Activated naive CD8-positive, alpha-beta T cell treated with anti-CD3 and anti-CD28 coated beads, Interleukin-2, amount 10 ng/mL, durations not matched to agents 7 days and 5 days (primary cell): ENCODE results near the gene P3H2. TPM values are rescaled to one million over a fixed set of nuclear protein-coding genes. Genes with fewer than 3 reads are reported as not detected.

ENCODE experiments used
- ATAC-seq: fragments of 150-1000 bp; cut with Tn5 transposase; one replicate; pipeline ENCODE4 v1.10.0; 2021; ENCODE audit warnings: low read depth, moderate library complexity
- POLR2A ChIA-PET: fragments of 350-600 bp; sonication (Branson Sonifier 250); formaldehyde crosslinking; loops from one replicate; lab custom pipeline; 2021; ENCODE audit warnings: antibody characterized with exemption; lab: Charles Lee
- DNase-seq: peaks from one replicate; pipeline ENCODE4 v3.0.0; 2021
- H3K27ac Mint-ChIP-seq: one replicate; pipeline ENCODE4 v1.8.0; 2022; ENCODE audit warnings: mild to moderate bottlenecking, mixed read lengths
- H3K27me3 Mint-ChIP-seq: one replicate; pipeline ENCODE4 v1.8.0; 2022; ENCODE audit warnings: mild to moderate bottlenecking, moderate library complexity, mixed read lengths
- H3K36me3 Mint-ChIP-seq: one replicate; pipeline ENCODE4 v1.8.0; 2021; ENCODE audit warnings: mild to moderate bottlenecking, mixed read lengths
- H3K4me1 Mint-ChIP-seq: one replicate; pipeline ENCODE4 v1.8.0; 2021; ENCODE audit warnings: mixed read lengths
- H3K4me3 Mint-ChIP-seq: one replicate; pipeline ENCODE4 v1.8.0; 2022; ENCODE audit warnings: mild to moderate bottlenecking, moderate library complexity, mixed read lengths
- H3K9me3 Mint-ChIP-seq: one replicate; pipeline ENCODE4 v1.8.0; 2021; ENCODE audit warnings: mixed read lengths
- total RNA-seq, 2 experiments: library from RNA; stranded (reverse); gene quantifications; one replicate each; pipeline ENCODE4 v1.2.3, GENCODE V29; 2021

Gene P3H2
- total RNA-seq, 2 experiments from 2014 or later = not detected

DNA sequence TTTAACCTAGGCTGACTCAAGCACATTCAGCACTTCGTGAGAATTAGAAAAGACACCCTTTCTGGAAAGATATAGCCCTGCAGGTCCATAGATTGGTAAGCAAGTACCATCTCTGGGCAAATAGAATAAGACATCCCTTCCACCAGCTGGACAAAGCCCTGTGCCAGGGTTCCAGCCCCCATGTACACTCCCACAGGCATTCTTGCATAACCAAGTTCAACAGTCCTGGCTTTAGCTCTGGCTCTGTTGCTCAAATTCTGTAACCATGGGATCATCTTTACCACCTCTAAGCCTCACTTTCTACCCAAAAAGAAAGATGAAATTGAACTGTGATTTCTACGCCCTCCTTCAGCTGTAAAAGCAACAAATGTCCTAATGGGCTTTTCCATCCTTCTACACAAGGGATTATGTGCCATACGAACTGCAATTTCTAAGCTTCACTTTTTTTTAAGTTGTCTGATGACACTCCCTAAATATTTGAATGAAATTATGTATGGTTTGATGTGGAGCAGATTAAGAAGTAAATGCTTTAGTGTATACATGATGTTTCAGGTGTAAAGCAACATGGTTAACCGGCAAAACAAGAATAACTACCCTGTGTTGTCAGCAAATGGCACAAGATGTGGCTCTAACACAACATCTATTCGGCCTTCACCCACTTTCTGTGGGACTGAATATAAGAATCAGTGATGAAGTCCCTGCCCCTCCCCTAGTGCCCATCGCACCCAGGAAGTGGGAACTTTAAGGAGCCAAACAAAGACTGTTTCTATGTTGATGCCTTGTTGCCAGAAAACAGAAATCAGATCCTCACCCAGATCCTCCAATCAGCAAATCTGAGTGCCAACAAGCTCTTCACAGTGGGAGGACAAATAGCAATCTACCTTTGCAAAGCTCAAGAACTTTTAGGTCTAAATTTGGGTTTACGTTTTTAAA lies 165.7 kb downstream of the P3H2 start:
- DNase-seq (no peak), ATAC-seq (no peak)
- H3K36me3 Mint-ChIP-seq = no peaks in the 10 kb centered on the region
- H3K4me3 Mint-ChIP-seq = no peak overlapping the region
- H3K9me3 Mint-ChIP-seq = no peaks in the 10 kb centered on the region
- POLR2A ChIA-PET = no interaction called here
- peaks cover 18% of the 10 kb centered on the region for H3K27me3 Mint-ChIP-seq
- no peak overlapping the region for H3K27ac Mint-ChIP-seq
- H3K4me1 Mint-ChIP-seq = peaks cover 2% of the 10 kb centered on the region

- Mint-ChIP-seq H3K4me3 (no peak overlapping the region), H3K27me3 (peaks cover 15% of the 10 kb centered on the region), H3K4me1 (peaks cover 2% of the 10 kb centered on the region), H3K9me3 (no peaks in the 10 kb centered on the region), H3K36me3 (no peaks in the 10 kb centered on the region), H3K27ac (no peak overlapping the region)
- no peak for ATAC-seq
- POLR2A ChIA-PET = no interaction called here
- no peak for DNase-seq
Measured at GRCh38 chr3:189953551-189953950, 167.1 kb downstream of the P3H2 start.

GRCh38 chr3:189952272-189952671 lies 168.4 kb downstream of the P3H2 start:
- POLR2A ChIA-PET = no interaction called here
- peaks cover 4% of the 10 kb centered on the region for H3K4me1 Mint-ChIP-seq
- DNase-seq = no peak
- H3K9me3 Mint-ChIP-seq = no peaks in the 10 kb centered on the region
- no peaks in the 10 kb centered on the region for H3K36me3 Mint-ChIP-seq
- ATAC-seq = no peak
- no peak overlapping the region for H3K27ac Mint-ChIP-seq
- H3K4me3 Mint-ChIP-seq = no peak overlapping the region
- peaks cover 15% of the 10 kb centered on the region for H3K27me3 Mint-ChIP-seq

DNA sequence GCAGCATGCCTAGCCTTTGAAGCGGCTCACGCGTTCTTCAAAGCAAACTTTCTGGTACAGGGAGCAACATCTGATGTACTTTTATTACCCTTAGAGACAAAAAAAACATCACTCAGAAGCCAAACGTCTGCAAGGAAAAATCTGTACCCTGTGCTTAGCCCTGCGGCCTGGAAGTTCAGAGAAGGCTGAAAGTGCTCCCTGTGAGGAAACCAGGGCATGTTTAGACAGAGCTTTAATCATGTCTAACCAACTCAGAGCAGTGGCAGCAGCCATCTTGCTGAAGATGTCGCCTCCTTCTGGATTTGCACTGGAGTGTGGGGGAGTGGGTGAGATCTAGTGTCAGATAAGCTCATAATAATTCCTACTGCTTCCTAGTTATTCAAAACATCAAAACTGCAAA lies 170.4 kb downstream of the P3H2 start:
- peaks cover 3% of the 10 kb centered on the region for H3K4me1 Mint-ChIP-seq
- H3K36me3 Mint-ChIP-seq = no peaks in the 10 kb centered on the region
- H3K9me3 Mint-ChIP-seq = no peaks in the 10 kb centered on the region
- ATAC-seq (no peak), DNase-seq (no peak)
- POLR2A ChIA-PET = no interaction called here
- peaks cover 15% of the 10 kb centered on the region for H3K27me3 Mint-ChIP-seq
- no peak overlapping the region for H3K4me3 Mint-ChIP-seq
- no peak overlapping the region for H3K27ac Mint-ChIP-seq

- POLR2A ChIA-PET = no interaction called here
- H3K4me1 Mint-ChIP-seq = peaks cover 3% of the 10 kb centered on the region
- H3K4me3 Mint-ChIP-seq = no peak overlapping the region
- ATAC-seq = no peak
- H3K27ac Mint-ChIP-seq = no peak overlapping the region
- H3K9me3 Mint-ChIP-seq = no peaks in the 10 kb centered on the region
- H3K27me3 Mint-ChIP-seq = peaks cover 11% of the 10 kb centered on the region
- no peaks in the 10 kb centered on the region for H3K36me3 Mint-ChIP-seq
- DNase-seq = no peak
Measured at GRCh38 chr3:189949580-189949979, 171.1 kb downstream of the P3H2 start.

GRCh38 chr3:189948724-189949045 lies 172.0 kb downstream of the P3H2 start:
- Mint-ChIP-seq H3K4me3 (no peak overlapping the region), H3K9me3 (no peaks in the 10 kb centered on the region), H3K4me1 (peaks cover 3% of the 10 kb centered on the region), H3K36me3 (no peaks in the 10 kb centered on the region), H3K27me3 (peaks cover 9% of the 10 kb centered on the region), H3K27ac (no peak overlapping the region)
- ATAC-seq = no peak
- no peak for DNase-seq
- POLR2A ChIA-PET = no interaction called here

- DNase-seq (no peak), ATAC-seq (no peak)
- no peak overlapping the region for H3K27ac Mint-ChIP-seq
- H3K27me3 Mint-ChIP-seq = peaks cover 7% of the 10 kb centered on the region
- peak overlapping the region; percentile 1 for H3K4me3 Mint-ChIP-seq
- no peaks in the 10 kb centered on the region for H3K36me3 Mint-ChIP-seq
- H3K9me3 Mint-ChIP-seq = no peaks in the 10 kb centered on the region
- peaks cover 3% of the 10 kb centered on the region for H3K4me1 Mint-ChIP-seq
- POLR2A ChIA-PET = no interaction called here
Measured at GRCh38 chr3:189947948-189948723, 172.6 kb downstream of the P3H2 start.

GRCh38 chr3:189947068-189947467 lies 173.6 kb downstream of the P3H2 start:
- Mint-ChIP-seq H3K36me3 (no peaks in the 10 kb centered on the region), H3K4me3 (no peak overlapping the region), H3K4me1 (peaks cover 3% of the 10 kb centered on the region), H3K27ac (no peak overlapping the region), H3K9me3 (no peaks in the 10 kb centered on the region), H3K27me3 (peaks cover 4% of the 10 kb centered on the region)
- DNase-seq (no peak), ATAC-seq (no peak)
- POLR2A ChIA-PET = no interaction called here

GRCh38 chr3:189945935-189946709 lies 174.6 kb downstream of the P3H2 start:
- no peak for DNase-seq
- H3K36me3 Mint-ChIP-seq = no peaks in the 10 kb centered on the region
- H3K9me3 Mint-ChIP-seq = no peaks in the 10 kb centered on the region
- no peak overlapping the region for H3K27ac Mint-ChIP-seq
- no peaks in the 10 kb centered on the region for H3K27me3 Mint-ChIP-seq
- no peak overlapping the region for H3K4me3 Mint-ChIP-seq
- peaks cover 3% of the 10 kb centered on the region for H3K4me1 Mint-ChIP-seq
- no peak for ATAC-seq
- POLR2A ChIA-PET = no interaction called here

DNA sequence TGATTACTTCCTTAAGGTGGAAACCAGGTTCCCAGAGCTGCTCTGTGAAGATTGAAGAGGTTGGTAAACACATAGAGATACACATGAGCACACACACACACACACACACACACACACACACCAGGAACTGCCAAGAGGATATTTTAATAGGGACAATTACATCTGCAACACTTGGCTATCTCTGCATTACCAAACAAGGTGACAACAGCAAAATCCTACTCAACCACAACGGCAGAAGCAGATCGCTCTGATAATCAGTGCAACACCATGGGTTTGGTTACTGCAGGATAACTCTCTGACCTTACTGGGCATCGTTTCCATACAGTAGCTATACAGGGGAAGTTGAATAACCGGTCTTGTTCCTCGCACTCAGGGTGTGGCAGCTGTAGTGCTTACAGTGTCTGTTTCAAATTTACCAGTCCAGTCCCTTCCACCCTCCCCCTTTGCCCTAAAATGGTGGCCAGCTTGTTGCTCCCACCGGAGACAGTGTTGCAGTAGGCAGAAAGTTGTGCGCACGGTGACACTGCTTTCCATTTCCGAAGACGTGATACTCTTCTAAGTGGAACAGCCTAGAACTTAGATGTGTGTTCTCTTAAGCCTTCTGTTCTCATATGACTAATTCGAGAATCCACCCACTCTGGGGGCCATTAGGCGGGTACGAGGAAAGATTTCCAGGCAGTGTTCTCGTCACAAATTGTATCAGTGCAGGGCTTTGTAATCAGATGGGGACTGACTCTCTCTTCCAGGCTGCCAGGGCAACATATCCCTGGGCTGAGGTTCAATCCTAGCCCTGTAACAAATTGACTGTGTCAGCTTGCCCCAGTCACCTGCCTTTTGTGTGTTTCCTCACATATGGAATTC lies 176.2 kb downstream of the P3H2 start:
- POLR2A ChIA-PET = no interaction called here
- no peak for ATAC-seq
- Mint-ChIP-seq H3K4me3 (no peak overlapping the region), H3K27me3 (no peaks in the 10 kb centered on the region), H3K27ac (no peak overlapping the region), H3K9me3 (no peaks in the 10 kb centered on the region), H3K4me1 (peaks cover 3% of the 10 kb centered on the region), H3K36me3 (no peaks in the 10 kb centered on the region)
- DNase-seq = no peak

DNA sequence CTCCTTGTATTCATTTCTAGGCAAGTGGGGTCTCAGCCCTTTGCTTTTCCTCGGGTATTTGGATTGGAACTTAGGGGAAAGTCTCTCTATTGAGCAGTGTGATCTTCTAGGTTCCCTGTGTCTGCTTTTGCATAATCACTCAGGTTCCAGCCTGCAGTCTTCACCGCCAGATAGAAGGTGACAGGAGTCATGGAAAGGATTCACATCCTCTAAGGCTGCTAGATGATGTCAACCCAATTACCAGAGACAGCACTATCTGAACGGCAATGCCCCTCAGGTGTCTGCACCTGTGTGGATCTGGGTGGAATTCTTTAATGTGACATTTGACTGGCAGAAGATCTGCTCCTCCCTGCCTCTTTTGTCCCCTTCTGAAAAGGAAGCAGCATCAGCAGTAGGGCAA lies 177.7 kb downstream of the P3H2 start:
- no peak for DNase-seq
- H3K4me1 Mint-ChIP-seq = no peaks in the 10 kb centered on the region
- H3K27me3 Mint-ChIP-seq = no peaks in the 10 kb centered on the region
- no peak for ATAC-seq
- no peaks in the 10 kb centered on the region for H3K36me3 Mint-ChIP-seq
- no peak overlapping the region for H3K4me3 Mint-ChIP-seq
- POLR2A ChIA-PET = no interaction called here
- H3K9me3 Mint-ChIP-seq = no peaks in the 10 kb centered on the region
- H3K27ac Mint-ChIP-seq = no peak overlapping the region

- DNase-seq (no peak), ATAC-seq (no peak)
- H3K4me1 Mint-ChIP-seq = no peaks in the 10 kb centered on the region
- H3K36me3 Mint-ChIP-seq = no peaks in the 10 kb centered on the region
- H3K27ac Mint-ChIP-seq = no peak overlapping the region
- no peaks in the 10 kb centered on the region for H3K27me3 Mint-ChIP-seq
- no peaks in the 10 kb centered on the region for H3K9me3 Mint-ChIP-seq
- POLR2A ChIA-PET = no interaction called here
- no peak overlapping the region for H3K4me3 Mint-ChIP-seq
Measured at GRCh38 chr3:189941679-189942078, 179.0 kb downstream of the P3H2 start.

DNA sequence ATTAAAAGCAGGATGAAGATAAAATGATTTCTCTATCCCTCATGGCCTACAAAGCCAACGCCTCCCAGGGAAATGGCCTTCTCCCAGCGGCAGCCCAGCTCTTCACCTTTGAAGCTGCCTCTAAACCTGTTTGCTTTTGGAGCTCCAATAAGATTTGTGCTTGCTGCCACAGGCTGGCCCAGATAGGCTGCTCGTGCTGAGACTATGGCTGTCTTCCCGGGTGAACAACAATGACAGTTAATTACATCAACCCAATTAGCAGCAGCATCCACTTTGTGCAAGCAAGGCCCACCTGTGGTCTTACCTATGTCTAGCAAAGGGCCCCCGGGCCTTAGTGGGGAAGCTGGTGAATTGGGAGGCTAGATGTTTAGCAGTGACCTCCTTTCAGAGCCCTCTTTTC lies 179.6 kb downstream of the P3H2 start:
- H3K4me3 Mint-ChIP-seq = no peak overlapping the region
- DNase-seq = no peak
- no peak for ATAC-seq
- H3K4me1 Mint-ChIP-seq = no peaks in the 10 kb centered on the region
- POLR2A ChIA-PET = no interaction called here
- H3K36me3 Mint-ChIP-seq = no peaks in the 10 kb centered on the region
- peaks cover 1% of the 10 kb centered on the region for H3K9me3 Mint-ChIP-seq
- no peak overlapping the region for H3K27ac Mint-ChIP-seq
- no peaks in the 10 kb centered on the region for H3K27me3 Mint-ChIP-seq
